HG02943 (cell line): ENCODE data around the gene ZNF521.

Experiments used
- ATAC-seq: cut with Tn5 transposase; IDR thresholded peaks from one replicate; pipeline ENCODE4 v1.9.1; 2021; ENCODE audit warnings: mild to moderate bottlenecking, low read depth, moderate library complexity; ENCODE audit not compliant: unreplicated experiment

ZNF521 gene

GRCh38 chr18:25089470-25089869 lies 262.5 kb downstream of the ZNF521 start:
- ATAC-seq = no peak

GRCh38 chr18:25086876-25087275 lies 265.1 kb downstream of the ZNF521 start:
- no peak for ATAC-seq

GRCh38 chr18:25081001-25081400 lies 271.0 kb downstream of the ZNF521 start:
- ATAC-seq = no peak

- ATAC-seq = no peak
These were observed 271.8 kb downstream of the ZNF521 start for GRCh38 chr18:25080211-25080610.

GRCh38 chr18:25077944-25078723 lies 273.8 kb downstream of the ZNF521 start:
- no peak for ATAC-seq

GRCh38 chr18:25077038-25077943 lies 274.7 kb downstream of the ZNF521 start:
- ATAC-seq = no peak

- ATAC-seq = no peak
These were observed 276.2 kb downstream of the ZNF521 start for GRCh38 chr18:25075783-25076182.

- ATAC-seq = no peak
These were observed 276.6 kb downstream of the ZNF521 start for GRCh38 chr18:25075331-25075730.

- ATAC-seq = no peak
These were observed 277.0 kb downstream of the ZNF521 start for GRCh38 chr18:25074925-25075324.

GRCh38 chr18:25072205-25072604 lies 279.8 kb downstream of the ZNF521 start:
- ATAC-seq = no peak

- ATAC-seq = no peak
These were observed 284.5 kb downstream of the ZNF521 start for GRCh38 chr18:25067275-25068025.

- ATAC-seq = no peak
These were observed 285.4 kb downstream of the ZNF521 start for GRCh38 chr18:25066516-25066915.

GRCh38 chr18:25062720-25063119 lies 289.2 kb downstream of the ZNF521 start:
- ATAC-seq = no peak

GRCh38 chr18:25061395-25061794 lies 290.6 kb downstream of the ZNF521 start:
- ATAC-seq = no peak

GRCh38 chr18:25058521-25058920 lies 293.4 kb downstream of the ZNF521 start:
- no peak for ATAC-seq

GRCh38 chr18:25057491-25058050 lies 294.4 kb downstream of the ZNF521 start:
- no peak for ATAC-seq

GRCh38 chr18:25056429-25056828 lies 295.5 kb downstream of the ZNF521 start:
- no peak for ATAC-seq

GRCh38 chr18:25055076-25055475 lies 296.9 kb downstream of the ZNF521 start:
- ATAC-seq = no peak

GRCh38 chr18:25053466-25053865 lies 298.5 kb downstream of the ZNF521 start:
- no peak for ATAC-seq

GRCh38 chr18:25052511-25052921 lies 299.4 kb downstream of the ZNF521 start:
- no peak for ATAC-seq

GRCh38 chr18:25050605-25051004 lies 301.4 kb downstream of the ZNF521 start:
- no peak for ATAC-seq
